NCI-H1436 (cell line): ENCODE results near the gene SULT1A3.
A peak's percentile ranks its signal among the peaks of the same experiment; 100 is the strongest.
"Not testable (repeated sequence)": the region's sequence is repeated elsewhere in the genome, so short reads cannot be mapped to it uniquely, and the experiment has no call there.

ENCODE experiments used
- DNase-seq: peaks from one replicate; lab custom pipeline; 2025; lab: John Stamatoyannopoulos, UW

SULT1A3 gene

GRCh38 chr16:30199049-30199448 is at the start of gene SULT1A3:
Gene SULT1A3 (plus strand): TSS chr16:30199255. CDS start chr16:30200729, 1,474 bp downstream.
- DNase-seq: not testable (repeated sequence)

DNA sequence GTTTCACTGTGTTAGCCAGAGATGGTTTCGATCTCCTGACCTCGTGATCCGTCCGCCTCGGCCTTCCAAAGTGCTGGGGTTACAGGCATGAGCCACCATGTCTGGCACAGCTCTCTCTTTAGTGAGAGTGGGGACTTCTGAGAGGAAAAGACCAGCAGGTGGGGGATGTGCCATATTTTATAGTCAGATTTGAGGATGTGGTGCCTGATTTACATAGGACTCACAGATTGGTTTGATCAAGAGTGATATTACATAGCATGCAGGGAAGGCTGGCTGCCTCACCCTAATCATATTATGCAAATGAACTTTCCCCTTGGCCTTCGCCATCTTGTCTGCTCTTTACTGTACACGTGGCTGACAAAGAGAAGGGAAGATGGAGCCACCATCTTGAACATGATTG is 48.0 kb upstream of the SULT1A3 start:
- DNase-seq: no peak

GRCh38 chr16:30152517-30152916 is 46.5 kb upstream of the SULT1A3 start:
- no peak for DNase-seq

GRCh38 chr16:30155188-30155587 is 43.9 kb upstream of the SULT1A3 start:
- DNase-seq: no peak

DNA sequence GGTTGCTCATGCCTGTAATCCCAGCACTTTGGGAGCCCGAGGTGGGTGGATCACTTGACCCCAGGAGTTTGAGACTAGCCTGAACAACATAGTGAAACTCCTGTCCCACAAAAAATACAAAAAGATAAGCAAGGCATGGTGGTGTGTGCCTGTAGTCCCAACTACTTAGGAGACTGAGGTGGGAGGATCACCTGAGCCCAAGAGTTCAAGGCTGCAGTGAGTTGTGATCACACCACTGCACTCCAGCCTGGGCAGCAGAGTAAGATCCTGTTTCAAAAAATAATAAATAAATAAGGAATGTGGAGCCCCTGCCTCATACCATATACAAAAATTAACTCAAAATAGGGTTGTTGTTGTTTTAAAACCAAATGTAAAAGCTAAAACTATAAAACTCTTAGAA is 41.8 kb upstream of the SULT1A3 start:
- no peak for DNase-seq

DNA sequence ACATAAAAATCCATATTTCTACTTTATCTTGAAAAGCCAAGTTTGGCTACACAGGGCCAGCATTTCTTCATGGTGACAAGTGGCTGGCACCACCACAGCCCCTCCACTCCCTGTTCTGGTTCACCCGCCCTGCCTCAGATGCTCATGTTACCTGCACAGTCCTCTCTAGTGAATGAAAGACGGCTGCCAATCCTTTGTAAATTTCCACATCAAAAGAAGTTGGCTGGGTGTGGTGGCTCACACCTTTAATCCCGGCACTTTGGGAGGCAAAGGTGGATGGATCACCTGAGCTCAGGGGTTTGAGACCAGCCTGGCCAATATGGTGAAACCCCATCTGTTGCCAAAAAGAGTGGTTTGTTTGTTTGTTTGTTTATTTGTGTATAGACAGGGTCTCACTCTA is 35.5 kb upstream of the SULT1A3 start:
- no peak for DNase-seq

DNA sequence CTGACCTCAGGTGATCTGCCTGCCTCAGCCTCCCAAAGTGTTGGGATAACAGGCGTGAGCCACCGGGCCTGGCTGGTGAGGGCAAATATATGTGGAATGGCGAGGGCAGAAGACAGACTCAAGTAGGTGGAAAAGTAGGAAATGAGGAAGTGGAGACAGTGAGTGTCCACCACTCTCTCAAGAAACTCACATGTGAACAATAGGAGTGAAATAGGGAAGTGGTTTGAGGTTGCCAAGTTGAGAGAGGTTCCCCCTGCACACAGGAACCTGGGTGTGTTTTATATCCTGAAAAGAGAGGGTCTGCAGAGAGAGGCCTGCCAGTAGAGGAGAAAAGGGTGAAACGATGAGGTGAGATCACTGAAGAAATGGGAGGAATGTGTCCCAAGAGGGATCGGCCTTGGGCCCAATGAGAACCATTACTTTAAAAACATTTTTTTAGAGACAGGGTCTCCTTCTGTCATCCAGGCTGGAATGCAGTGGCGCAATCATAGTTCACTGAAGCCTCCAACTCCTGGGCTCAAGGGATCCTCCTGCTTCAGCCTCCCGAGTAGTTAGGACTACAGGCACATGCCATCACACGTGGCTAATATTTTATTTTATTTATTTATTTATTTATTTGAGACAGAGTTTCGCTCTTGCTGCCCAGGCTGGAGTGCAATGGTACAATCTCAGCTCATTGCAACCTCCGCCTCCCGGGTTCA is 32.7 kb upstream of the SULT1A3 start:
- no peak for DNase-seq

DNA sequence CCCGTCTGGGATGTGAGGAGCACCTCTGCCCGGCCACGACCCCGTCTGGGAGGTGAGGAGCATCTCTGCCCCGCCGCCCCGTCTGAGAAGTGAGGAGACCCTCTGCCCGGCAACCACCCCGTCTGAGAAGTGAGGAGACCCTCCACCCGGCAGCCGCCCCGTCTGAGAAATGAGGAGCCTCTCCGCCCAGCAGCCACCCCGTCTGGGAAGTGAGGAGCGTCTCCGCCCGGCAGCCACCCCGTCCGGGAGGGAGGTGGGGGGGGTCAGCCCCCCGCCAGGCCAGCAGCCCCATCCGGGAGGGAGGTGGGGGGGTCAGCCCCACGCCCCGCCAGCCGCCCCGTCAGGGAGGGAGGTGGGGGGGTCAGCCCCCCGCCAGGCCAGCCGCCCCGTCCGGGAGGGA is 30.3 kb upstream of the SULT1A3 start:
- not testable (repeated sequence) for DNase-seq

DNA sequence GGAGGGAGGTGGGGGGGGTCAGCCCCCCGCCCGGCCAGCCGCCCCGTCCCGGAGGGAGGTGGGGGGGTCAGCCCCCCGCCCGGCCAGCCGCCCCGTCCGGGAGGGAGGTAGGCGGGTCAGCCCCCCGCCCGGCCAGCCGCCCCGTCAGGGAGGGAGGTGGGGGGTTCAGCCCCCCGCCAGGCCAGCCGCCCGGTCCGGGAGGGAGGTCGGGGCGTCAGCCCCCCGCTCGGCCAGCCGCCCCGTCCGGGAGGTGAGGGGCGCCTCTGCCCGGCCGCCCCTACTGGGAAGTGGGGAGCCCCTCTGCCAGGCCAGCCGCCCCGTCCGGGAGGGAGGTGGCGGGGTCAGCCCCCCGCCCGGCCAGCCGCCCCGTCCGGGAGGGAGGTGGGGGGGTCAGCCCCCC is 29.6 kb upstream of the SULT1A3 start:
- not testable (repeated sequence) for DNase-seq

- DNase-seq: not testable (repeated sequence)
Observed at GRCh38 chr16:30170145-30170544, 28.9 kb upstream of the SULT1A3 start.

- DNase-seq: no peak
Observed at GRCh38 chr16:30173054-30173453, 26.0 kb upstream of the SULT1A3 start.

- not testable (repeated sequence) for DNase-seq
Observed at GRCh38 chr16:30176876-30177275, 22.2 kb upstream of the SULT1A3 start.

DNA sequence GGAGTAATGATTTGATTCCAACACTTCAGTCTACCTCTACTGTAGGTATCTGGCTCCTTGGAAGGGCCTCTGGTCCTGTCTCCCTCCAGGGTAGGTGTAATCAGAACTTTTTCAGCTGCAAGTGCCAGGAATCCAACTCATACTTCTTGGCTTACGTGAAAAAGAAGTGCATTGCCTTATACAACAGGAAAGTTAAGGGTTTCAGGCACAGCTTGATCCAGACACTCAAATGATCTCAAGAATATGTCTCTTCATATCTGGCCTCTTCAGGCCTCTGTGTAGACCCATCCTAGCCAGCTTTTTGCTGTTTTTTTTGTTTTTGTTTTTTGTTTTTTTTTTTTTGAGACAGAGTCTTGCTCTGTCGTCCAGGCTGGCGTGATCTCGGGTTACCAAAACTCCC is 19.9 kb upstream of the SULT1A3 start:
- no peak for DNase-seq

DNA sequence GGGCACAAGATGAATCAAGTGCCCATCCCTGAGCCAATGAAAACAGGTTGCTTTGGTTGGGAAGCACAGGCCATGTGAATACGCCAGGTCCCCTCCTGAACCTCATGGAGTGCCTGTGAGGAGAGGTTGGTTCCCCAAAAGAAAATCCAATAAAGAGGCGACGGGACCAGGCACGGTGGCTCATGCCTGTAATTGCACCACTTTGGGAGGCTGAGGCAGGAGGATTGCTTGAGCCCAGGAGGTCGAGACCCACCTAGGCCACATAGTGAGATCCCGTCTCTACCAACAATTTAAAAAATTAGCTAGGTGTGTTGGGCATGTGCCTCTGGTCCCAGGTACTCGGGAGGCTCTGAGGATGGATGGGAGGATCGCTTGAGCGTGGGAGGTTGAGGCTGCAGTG is 19.1 kb upstream of the SULT1A3 start:
- DNase-seq: no peak

GRCh38 chr16:30180741-30181140 is 18.3 kb upstream of the SULT1A3 start:
- DNase-seq: no peak

DNA sequence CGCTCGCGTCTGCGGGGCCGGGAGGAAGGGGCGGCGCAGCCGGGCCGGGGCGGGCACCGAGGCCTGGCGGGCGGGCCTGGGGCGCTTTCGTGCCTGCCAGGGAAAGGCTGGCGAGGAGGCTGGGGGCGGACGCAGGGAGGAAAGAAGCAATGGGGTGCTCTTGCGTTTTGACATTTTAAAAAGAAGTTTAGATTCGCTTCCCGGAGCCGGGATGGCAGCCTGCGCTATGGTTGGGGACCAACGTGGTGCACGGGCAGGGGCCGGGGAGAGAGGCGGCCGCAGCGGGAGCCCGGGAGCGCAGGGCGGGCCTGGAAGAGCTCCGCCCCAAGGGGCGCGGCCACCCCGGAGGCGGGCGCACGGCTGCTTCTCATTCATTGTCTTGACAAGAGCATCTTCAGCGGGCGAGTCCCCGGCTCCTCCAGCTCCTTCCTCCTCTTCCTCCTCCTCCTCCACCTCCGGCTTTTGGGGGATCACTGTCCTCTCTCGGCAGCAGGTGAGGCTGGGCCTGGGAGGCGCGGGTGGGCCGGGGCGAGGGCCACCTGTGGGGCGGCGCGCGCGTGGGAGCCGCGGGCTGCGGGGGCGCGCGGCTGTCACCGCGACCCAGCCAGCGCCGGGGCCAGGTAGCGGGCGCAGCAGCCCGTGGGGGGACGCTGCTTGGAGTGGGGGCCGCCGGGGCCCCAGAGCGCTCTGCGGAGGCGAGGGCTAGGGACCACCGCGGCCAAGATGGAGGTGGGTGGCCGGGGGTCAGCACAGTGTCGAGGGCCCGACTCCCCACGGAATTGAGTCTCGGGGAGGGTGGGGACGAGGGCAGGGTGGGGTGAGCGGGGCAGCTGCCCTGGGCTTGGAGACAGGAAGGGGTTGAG is 15.6 kb upstream of the SULT1A3 start, which contains the start of gene CORO1A:
Gene CORO1A (plus strand): TSS at position 370 of the 863 bp plus-strand sequence. CDS start 1,608 bp downstream, outside the sequence.
- DNase-seq: peak; percentile 71

DNA sequence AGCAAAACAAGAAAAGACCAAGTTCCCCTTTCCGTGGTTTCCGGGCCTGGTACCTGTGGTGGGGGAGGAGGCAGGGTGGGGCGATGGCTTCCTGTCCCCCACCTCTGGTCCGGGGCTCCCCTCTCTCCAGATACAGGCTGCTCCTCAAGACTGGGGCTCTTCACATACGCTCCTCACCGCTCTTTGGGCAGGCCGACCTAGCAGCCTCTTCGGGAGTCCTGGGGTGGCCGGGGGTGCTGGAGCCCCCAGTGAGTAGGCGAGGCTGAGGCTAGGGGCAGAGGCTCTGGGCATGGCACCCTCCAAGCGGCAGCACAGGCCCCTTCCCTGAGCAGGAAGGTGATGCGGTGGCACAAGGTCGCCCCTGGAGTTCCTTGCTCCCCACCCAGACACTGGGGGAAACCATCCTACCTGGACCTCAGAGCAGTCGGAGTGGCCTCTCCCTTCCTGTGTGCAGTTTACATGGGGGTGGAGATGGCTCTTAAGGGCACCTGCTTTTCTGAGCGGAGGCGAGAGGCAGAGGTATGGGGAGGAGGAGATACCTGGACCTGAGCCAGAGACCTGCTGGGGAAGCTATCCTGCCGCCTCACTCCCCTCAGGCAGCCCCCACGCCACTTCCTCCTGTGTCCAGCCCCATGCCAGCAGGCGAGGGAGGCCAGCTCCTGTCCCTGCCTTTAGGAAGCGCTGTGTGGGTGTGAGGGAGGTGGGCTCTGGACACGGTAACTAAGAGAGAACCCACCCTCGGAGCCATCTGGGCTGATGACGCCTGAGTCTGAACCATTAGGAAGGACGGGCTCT is 14.8 kb upstream of the SULT1A3 start:
- DNase-seq: peak; percentile 7

GRCh38 chr16:30184891-30185682 is 14.0 kb upstream of the SULT1A3 start:
- no peak for DNase-seq

- no peak for DNase-seq
Observed at GRCh38 chr16:30185683-30186421, 13.2 kb upstream of the SULT1A3 start.

DNA sequence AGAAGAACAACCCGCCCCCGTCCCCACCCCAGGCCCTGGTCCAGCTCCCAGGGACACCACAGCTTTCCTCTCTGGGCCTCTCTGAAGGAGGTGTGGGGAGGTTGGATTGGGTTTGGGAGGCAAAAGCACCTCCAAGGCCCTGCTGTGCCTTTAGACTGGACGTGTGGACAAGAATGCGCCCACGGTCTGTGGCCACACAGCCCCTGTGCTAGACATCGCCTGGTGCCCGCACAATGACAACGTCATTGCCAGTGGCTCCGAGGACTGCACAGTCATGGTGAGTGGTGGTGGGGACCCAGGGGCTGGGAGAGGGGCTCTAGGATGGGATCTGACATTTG is 12.6 kb upstream of the SULT1A3 start:
- no peak for DNase-seq
